ENCODE data around the gene COMP. TPM values are rescaled to one million over a fixed set of nuclear protein-coding genes. Genes with fewer than 3 reads are reported as not detected.

The COMP gene
- polyA plus RNA-seq, 2 of the 4 experiments (the other 2 are of a cell fraction): not detected

GRCh38 chr19:18770663-18771327 lies 20.3 kb downstream of the COMP start:
- ChIA-PET CTCF (interaction anchor here (1.7 to 1.8 kb wide), 2 partner anchors 10 to 74 kb away, joined by 4 to 6 read pairs; no protein-coding TSS in a partner anchor), POLR2A (no interaction called here)
- H3K9me3 ChIP-seq: no peaks in the 10 kb centered on the region
- TF ChIP-seq ZC3H11A (IDR thresholded peaks at IDR 0.05) (no peak), EP300 (IDR thresholded peaks at IDR 0.05) (no peak), JUN (IDR thresholded peaks at IDR 0.05) (no peak), NPAS2 (CRISPR knock-in tag; IDR thresholded peaks at IDR 0.05; ENCODE audit: borderline replicate concordance) (no peak), RCOR1 (IDR thresholded peaks at IDR 0.05; ENCODE audit: low read depth, low read length) (no peak)
- FAIRE-seq (no peak), ATAC-seq (no peak), DNase-seq (ENCODE audit: low read depth in 1 of 2, low spot score in 1 of 2) (no peak)
- 76% methylated on average over 8 of the region's 13 CpGs for WGBS (ENCODE audit: missing lambda C conversion rate)
- H3K4me1 ChIP-seq: peaks cover 1% of the 10 kb centered on the region; the same call in 2 of the 3 replicates
- H3K4me2 ChIP-seq: no peak overlapping the region
- H3K4me3 ChIP-seq: no peak overlapping the region
- no peak overlapping the region; a peak in 1 of 6 replicates for H3K27ac ChIP-seq

- H3K4me2 ChIP-seq: no peak overlapping the region
- WGBS (ENCODE audit: missing lambda C conversion rate): 100% methylated on average over 4 of the region's 15 CpGs
- ChIA-PET CTCF (no interaction called here), POLR2A (no interaction called here)
- H3K27ac ChIP-seq: no peak overlapping the region; a peak in 1 of 6 replicates
- H3K4me3 ChIP-seq: no peak overlapping the region
- FAIRE-seq: no peak
- TF ChIP-seq NR3C1 (IDR thresholded peaks at IDR 0.05) (no peak), KDM1A (IDR thresholded peaks at IDR 0.05; ENCODE audit: low read depth) (no peak), EP300 (IDR thresholded peaks at IDR 0.05) (no peak), SMC3 (IDR thresholded peaks at IDR 0.05) (no peak), ELK1 (IDR thresholded peaks at IDR 0.05; ENCODE audit: low read depth, low read length) (no peak), RCOR1 (IDR thresholded peaks at IDR 0.05; ENCODE audit: low read depth, low read length) (no peak), RARB (CRISPR knock-in tag; IDR thresholded peaks at IDR 0.05) (no peak), KDM5A (IDR thresholded peaks at IDR 0.05) (no peak), FOXS1 (CRISPR knock-in tag; IDR thresholded peaks at IDR 0.05) (no peak), POLR2AphosphoS2 (conservative IDR thresholded peaks at IDR 0.05; ENCODE audit: low read length) (no peak), ZFP36 (IDR thresholded peaks at IDR 0.05; ENCODE audit: borderline replicate concordance, partially characterized antibody) (no peak), MAX (IDR thresholded peaks at IDR 0.05) (no peak), JUNB (IDR thresholded peaks at IDR 0.05) (no peak), ATOH8 (CRISPR knock-in tag; IDR thresholded peaks at IDR 0.05; ENCODE audit: low read depth) (no peak), ZSCAN20 (CRISPR knock-in tag; IDR thresholded peaks at IDR 0.05) (no peak), USF2 (IDR thresholded peaks at IDR 0.05) (no peak), RFX5 (IDR thresholded peaks at IDR 0.05) (no peak), PBX3 (IDR thresholded peaks at IDR 0.05) (no peak), E2F6 (IDR thresholded peaks at IDR 0.05; ENCODE audit: borderline replicate concordance, low read depth) (no peak), PHF8 (IDR thresholded peaks at IDR 0.05; ENCODE audit: borderline replicate concordance, low read depth) (no peak)
- no peak for DNase-seq (ENCODE audit: low read depth in 1 of 2, low spot score in 1 of 2)
- H3K9me3 ChIP-seq: no peaks in the 10 kb centered on the region
- no peaks in the 10 kb centered on the region; the same call in 2 of the 3 replicates for H3K4me1 ChIP-seq
- ATAC-seq: peak in 1 of 2 experiments; percentile 20; a peak in 3 of 6 replicates
Measured at GRCh38 chr19:18769989-18770528, 21.0 kb downstream of the COMP start.
